NB4 (cell line): ENCODE data around the gene SCAMP3.

Experiments
- CTCF ChIP-seq: IDR thresholded peaks from one replicate; pipeline ENCODE4 v1.5.1; 2012; ENCODE audit warnings: low read depth, low read length
- MAX ChIP-seq: IDR thresholded peaks from 2 replicates; pipeline ENCODE4 v1.6.1; 2011; ENCODE audit warnings: low read depth, low read length
- MYC ChIP-seq: IDR thresholded peaks from 2 replicates; pipeline ENCODE4 v1.6.1; 2011; ENCODE audit warnings: low read depth, low read length
- POLR2A ChIP-seq: IDR thresholded peaks from 2 replicates; pipeline ENCODE4 v1.6.1; 2011; ENCODE audit warnings: mild to moderate bottlenecking; ENCODE audit not compliant: insufficient read length; ENCODE audit errors: extremely low read depth

- no peak for TF ChIP-seq CTCF
- TF ChIP-seq POLR2A: no peak
- TF ChIP-seq MYC: no peak
- no peak for TF ChIP-seq MAX
These were observed 38.6 kb upstream of the SCAMP3 start for GRCh38 chr1:155300553-155301329.
